ENCODE data around the gene ZIC2. TPM values are rescaled to one million over a fixed set of nuclear protein-coding genes. Genes with fewer than 3 reads are reported as not detected.
"Not testable (repeated sequence)": the region's sequence is repeated elsewhere in the genome, so short reads cannot be mapped to it uniquely, and the experiment has no call there.

The ZIC2 gene
- total and polyA plus RNA-seq, 2 experiments from 2014 or later = 0.10 to 0.15 TPM

GRCh38 chr13:99941086-99941485 is 40.5 kb upstream of the ZIC2 start:
- H3K79me2 ChIP-seq = no peaks in the 10 kb centered on the region
- no peak overlapping the region for H3K4me3 ChIP-seq
- no peak overlapping the region for H3K4me2 ChIP-seq
- TF ChIP-seq CTCF (IDR thresholded peaks at IDR 0.05; ENCODE audit: poor library complexity) = no peak
- TF ChIP-seq EZH2phosphoT487 (IDR thresholded peaks at IDR 0.05; ENCODE audit: low read depth, severe bottlenecking, unreplicated experiment) = no peak
- no peak for TF ChIP-seq EZH2 (IDR thresholded peaks at IDR 0.05; ENCODE audit: borderline replicate concordance)
- no peaks in the 10 kb centered on the region for H3K9me2 ChIP-seq (replicated peaks; ENCODE audit: insufficient read depth)
- no peaks in the 10 kb centered on the region for H3K4me1 ChIP-seq (ENCODE audit: insufficient read depth)
- DNase-seq (ENCODE audit: low spot score) = no peak
- 59% methylated on average over 7 of the region's 7 CpGs for WGBS (ENCODE audit: low lambda C conversion rate, missing lambda C conversion rate)
- no peaks in the 10 kb centered on the region for H3K36me3 ChIP-seq (replicated peaks; ENCODE audit: insufficient read depth, low read depth)
- no peaks in the 10 kb centered on the region for H3K27me3 ChIP-seq
- no peak overlapping the region for H2AFZ ChIP-seq
- no peaks in the 10 kb centered on the region for H4K20me1 ChIP-seq (ENCODE audit: insufficient read depth, poor library complexity, severe bottlenecking)
- H3K27ac ChIP-seq = no peak overlapping the region
- H3K9me3 ChIP-seq (ENCODE audit: low read depth) = no peaks in the 10 kb centered on the region

GRCh38 chr13:99941911-99942310 is 39.7 kb upstream of the ZIC2 start:
- Histone ChIP-seq H3K4me3 (no peak overlapping the region), H2AFZ (no peak overlapping the region), H3K9me3 (ENCODE audit: low read depth) (no peaks in the 10 kb centered on the region), H3K27ac (no peak overlapping the region), H3K36me3 (replicated peaks; ENCODE audit: insufficient read depth, low read depth) (no peaks in the 10 kb centered on the region), H3K79me2 (no peaks in the 10 kb centered on the region), H3K9me2 (replicated peaks; ENCODE audit: insufficient read depth) (no peaks in the 10 kb centered on the region), H4K20me1 (ENCODE audit: insufficient read depth, poor library complexity, severe bottlenecking) (no peaks in the 10 kb centered on the region), H3K4me1 (ENCODE audit: insufficient read depth) (no peaks in the 10 kb centered on the region), H3K27me3 (peaks cover 3% of the 10 kb centered on the region), H3K4me2 (no peak overlapping the region)
- WGBS (ENCODE audit: low lambda C conversion rate, missing lambda C conversion rate) = 79% methylated on average over 4 of the region's 4 CpGs
- DNase-seq (ENCODE audit: low spot score) = no peak
- TF ChIP-seq CTCF (IDR thresholded peaks at IDR 0.05; ENCODE audit: poor library complexity) (no peak), EZH2 (IDR thresholded peaks at IDR 0.05; ENCODE audit: borderline replicate concordance) (no peak)

- Histone ChIP-seq H3K9me3 (ENCODE audit: low read depth) (no peaks in the 10 kb centered on the region), H3K4me3 (no peak overlapping the region), H3K27ac (no peak overlapping the region), H3K9me2 (replicated peaks; ENCODE audit: insufficient read depth) (no peaks in the 10 kb centered on the region), H3K4me2 (no peak overlapping the region), H3K27me3 (peaks cover 13% of the 10 kb centered on the region), H2AFZ (no peak overlapping the region), H3K4me1 (ENCODE audit: insufficient read depth) (no peaks in the 10 kb centered on the region), H3K79me2 (no peaks in the 10 kb centered on the region), H4K20me1 (ENCODE audit: insufficient read depth, poor library complexity, severe bottlenecking) (no peaks in the 10 kb centered on the region), H3K36me3 (replicated peaks; ENCODE audit: insufficient read depth, low read depth) (no peaks in the 10 kb centered on the region)
- WGBS (ENCODE audit: low lambda C conversion rate, missing lambda C conversion rate) = 88% methylated on average over 7 of the region's 7 CpGs
- TF ChIP-seq EZH2phosphoT487 (IDR thresholded peaks at IDR 0.05; ENCODE audit: low read depth, severe bottlenecking, unreplicated experiment) = no peak
- no peak for TF ChIP-seq CTCF (IDR thresholded peaks at IDR 0.05; ENCODE audit: poor library complexity)
- TF ChIP-seq EZH2 (IDR thresholded peaks at IDR 0.05; ENCODE audit: borderline replicate concordance) = no peak
- DNase-seq (ENCODE audit: low spot score) = no peak
Observed at GRCh38 chr13:99944102-99944501, 37.5 kb upstream of the ZIC2 start.

- Histone ChIP-seq H3K27me3 (peaks cover 17% of the 10 kb centered on the region), H3K4me1 (ENCODE audit: insufficient read depth) (no peaks in the 10 kb centered on the region), H4K20me1 (ENCODE audit: insufficient read depth, poor library complexity, severe bottlenecking) (no peaks in the 10 kb centered on the region), H3K36me3 (replicated peaks; ENCODE audit: insufficient read depth, low read depth) (no peaks in the 10 kb centered on the region), H3K27ac (no peak overlapping the region), H3K4me2 (no peak overlapping the region), H3K4me3 (no peak overlapping the region), H2AFZ (no peak overlapping the region), H3K9me2 (replicated peaks; ENCODE audit: insufficient read depth) (no peaks in the 10 kb centered on the region), H3K9me3 (ENCODE audit: low read depth) (no peaks in the 10 kb centered on the region), H3K79me2 (no peaks in the 10 kb centered on the region)
- TF ChIP-seq EZH2 (IDR thresholded peaks at IDR 0.05; ENCODE audit: borderline replicate concordance) (no peak), EZH2phosphoT487 (IDR thresholded peaks at IDR 0.05; ENCODE audit: low read depth, severe bottlenecking, unreplicated experiment) (no peak), CTCF (IDR thresholded peaks at IDR 0.05; ENCODE audit: poor library complexity) (no peak)
- no peak for DNase-seq (ENCODE audit: low spot score)
- 92% methylated on average over 6 of the region's 6 CpGs for WGBS (ENCODE audit: low lambda C conversion rate, missing lambda C conversion rate)
Observed at GRCh38 chr13:99944606-99945005, 37.0 kb upstream of the ZIC2 start.

- WGBS (ENCODE audit: low lambda C conversion rate, missing lambda C conversion rate) = 100% methylated on average over 2 of the region's 2 CpGs
- H2AFZ ChIP-seq; H3K4me2 ChIP-seq; DNase-seq (ENCODE audit: low spot score); H3K4me1 ChIP-seq (ENCODE audit: insufficient read depth); H3K4me3 ChIP-seq; H3K9me2 ChIP-seq (replicated peaks; ENCODE audit: insufficient read depth); H3K27ac ChIP-seq; H3K9me3 ChIP-seq (ENCODE audit: low read depth); H3K36me3 ChIP-seq (replicated peaks; ENCODE audit: insufficient read depth, low read depth); H3K79me2 ChIP-seq; H4K20me1 ChIP-seq (ENCODE audit: insufficient read depth, poor library complexity, severe bottlenecking): not testable (repeated sequence)
- peaks cover 23% of the 10 kb centered on the region for H3K27me3 ChIP-seq
Observed at GRCh38 chr13:99945515-99945914, 36.1 kb upstream of the ZIC2 start.

All from hepatocyte (in vitro differentiated cells).